BE2C (cell line): Measurements from ENCODE around the gene DAB1.

Experiments used
- DNase-seq: peaks from one replicate; pipeline ENCODE4 v3.0.0-alpha.2; 2020
- H3K27me3 ChIP-seq: fragments of 250-450 bp; sonication (Bioruptor Pico); 2 replicates; pipeline ENCODE4 v1.5.1; 2020; ENCODE audit warnings: mild to moderate bottlenecking
- H3K36me3 ChIP-seq: fragments of 250-450 bp; sonication (Bioruptor Pico); 2 replicates; pipeline ENCODE4 v1.5.1; 2020; ENCODE audit warnings: mild to moderate bottlenecking
- H3K4me1 ChIP-seq: fragments of 250-450 bp; sonication (Bioruptor Pico); 2 replicates; pipeline ENCODE4 v1.5.1; 2020
- H3K4me3 ChIP-seq: 2 replicates; pipeline ENCODE4 v1.5.1; 2011; ENCODE audit warnings: low read depth, low read length
- H3K9me3 ChIP-seq: fragments of 250-450 bp; sonication (Bioruptor Pico); 2 replicates; pipeline ENCODE4 v1.5.1; 2020
- CTCF ChIP-seq: IDR thresholded peaks from 2 replicates; pipeline ENCODE4 v1.5.1; 2012; ENCODE audit warnings: mild to moderate bottlenecking, low read depth, low read length

Gene DAB1

GRCh38 chr1:57443004-57443403 is 19.1 kb upstream of the DAB1 start:
- no peak for DNase-seq
- Histone ChIP-seq H3K4me1 (no peaks in the 10 kb centered on the region), H3K4me3 (no peak overlapping the region), H3K9me3 (no peaks in the 10 kb centered on the region), H3K36me3 (no peaks in the 10 kb centered on the region), H3K27me3 (no peaks in the 10 kb centered on the region)
- no peak for TF ChIP-seq CTCF

- no peaks in the 10 kb centered on the region for H3K36me3 ChIP-seq
These were observed 16.2 kb upstream of the DAB1 start for GRCh38 chr1:57440096-57440495.

GRCh38 chr1:57431400-57431799 is 7.5 kb upstream of the DAB1 start:
- TF ChIP-seq CTCF: no peak
- H3K4me1 ChIP-seq: no peaks in the 10 kb centered on the region
- no peaks in the 10 kb centered on the region for H3K9me3 ChIP-seq

More at GRCh38 chr1:57440096-57440495, 16.2 kb upstream of the DAB1 start:
- H3K27me3 ChIP-seq: no peaks in the 10 kb centered on the region
- H3K9me3 ChIP-seq: no peaks in the 10 kb centered on the region
- TF ChIP-seq CTCF: no peak
- H3K4me1 ChIP-seq: no peaks in the 10 kb centered on the region
- H3K4me3 ChIP-seq: no peak overlapping the region
- DNase-seq: no peak

GRCh38 chr1:57424231-57425027 is 569 bp upstream of the DAB1 start:
- peaks cover 19% of the 10 kb centered on the region for H3K27me3 ChIP-seq
- no peak for DNase-seq

More at GRCh38 chr1:57431400-57431799, 7.5 kb upstream of the DAB1 start:
- no peak overlapping the region for H3K4me3 ChIP-seq
- no peaks in the 10 kb centered on the region for H3K27me3 ChIP-seq
- no peaks in the 10 kb centered on the region for H3K36me3 ChIP-seq
- no peak for DNase-seq

GRCh38 chr1:57423135-57423655 is 665 bp downstream of the DAB1 start:
- DNase-seq: no peak
- Histone ChIP-seq H3K4me3 (no peak overlapping the region), H3K9me3 (no peaks in the 10 kb centered on the region), H3K27me3 (peaks cover 19% of the 10 kb centered on the region), H3K36me3 (no peaks in the 10 kb centered on the region), H3K4me1 (no peaks in the 10 kb centered on the region)
- TF ChIP-seq CTCF: no peak

More at GRCh38 chr1:57424231-57425027, 569 bp upstream of the DAB1 start:
- Histone ChIP-seq H3K9me3 (no peaks in the 10 kb centered on the region), H3K4me1 (no peaks in the 10 kb centered on the region), H3K4me3 (no peak overlapping the region), H3K36me3 (no peaks in the 10 kb centered on the region)
- TF ChIP-seq CTCF: peak; percentile 21
